H1 (cell line): ENCODE data around the gene SLC23A3. TPM values are rescaled to one million over a fixed set of nuclear protein-coding genes. Genes with fewer than 3 reads are reported as not detected.

Experiments used
- RXRA ChIP-seq: IDR thresholded peaks from 2 replicates; pipeline ENCODE4 v1.6.1; 2011; ENCODE audit warnings: low read depth, mild to moderate bottlenecking, low read length, moderate library complexity; ENCODE audit not compliant: insufficient read depth
- TAF1 ChIP-seq: IDR thresholded peaks from 2 replicates; pipeline ENCODE4 v1.6.1; 2011; ENCODE audit warnings: mild to moderate bottlenecking, low read depth, low read length
- TEAD4 ChIP-seq: IDR thresholded peaks from 2 replicates; pipeline ENCODE4 v1.6.1; 2012; ENCODE audit warnings: low read depth, low read length, inconsistent platforms, mixed read lengths
- polyA plus RNA-seq, 7 experiments: library from polyadenylated mRNA; depleted of rRNA in 3 of 7; stranded (reverse) in 5 of 7; unstranded in 2 of 7; fragments of >200 nt in 5 of 7; fragments of 200-250 nt in 2 of 7; gene quantifications; 1 replicate in 5 of 7; 2 replicates in 1 of 7; 4 replicates in 1 of 7; pipeline versions ENCODE4 v1.2.1 to v1.2.3, GENCODE V29; 2011 to 2013; ENCODE audit warnings: missing spikeins in 2 of 7, mixed read lengths in 2 of 7
- total RNA-seq: library from RNA; stranded (reverse); fragmentation: NEBNext Ultra II Directional; extraction: Animal tissue kit (Norgen Biotek cat#: 25700); gene quantifications from 2 replicates; pipeline ENCODE4 v1.2.1, GENCODE V29; 2021

The SLC23A3 gene
- total and polyA plus RNA-seq, 2 of the 8 experiments (the other 6 are each of a cell fraction or from before 2014, with no cell fraction given): 0.35 to 0.84 TPM

- no peak for TF ChIP-seq RXRA
- no peak for TF ChIP-seq TEAD4
- TF ChIP-seq TAF1: no peak
Observed at GRCh38 chr2:219142329-219142728, 27.5 kb downstream of the SLC23A3 start (continued).
